Panc1 (cell line): ENCODE data around the gene CDRT4.

Source experiments
- POLR2AphosphoS5 ChIP-seq: IDR thresholded peaks from 2 replicates; pipeline ENCODE4 v1.6.1; 2012; ENCODE audit warnings: mild to moderate bottlenecking, low read depth, low read length, moderate library complexity
- TCF7L2 ChIP-seq: IDR thresholded peaks from 2 replicates; pipeline ENCODE4 v1.6.1; 2011; ENCODE audit warnings: mild to moderate bottlenecking, low read depth, low read length, inconsistent platforms
- TF ChIP-seq, protein P1 (sequence below): fragments of 450-650 bp; IDR thresholded peaks from 2 replicates; pipeline ENCODE4 v1.5.1; 2017; ENCODE audit warnings: mild to moderate bottlenecking

DNA sequence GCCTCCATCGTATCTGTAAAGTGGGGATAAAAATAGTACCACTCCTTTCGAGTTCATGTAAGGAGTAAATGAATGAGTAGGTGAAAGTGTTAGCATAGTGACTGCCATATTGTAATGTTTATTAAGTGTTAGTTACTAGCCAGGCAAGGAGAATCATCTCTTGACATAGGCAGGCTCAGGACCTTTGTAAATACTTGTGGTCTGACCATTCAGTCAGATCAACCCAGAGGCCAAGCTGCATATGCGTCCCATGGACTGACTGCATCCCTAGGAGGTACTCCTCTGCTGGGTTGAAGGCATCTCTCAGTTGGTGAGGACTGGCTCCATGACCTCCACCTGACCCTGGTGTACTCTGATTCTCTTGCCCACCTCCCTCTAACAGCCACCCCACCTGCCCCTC, 40.5 kb upstream of the CDRT4 start:
- TF ChIP-seq POLR2AphosphoS5 (no peak), TCF7L2 (no peak)
- TF ChIP-seq, protein P1, sequence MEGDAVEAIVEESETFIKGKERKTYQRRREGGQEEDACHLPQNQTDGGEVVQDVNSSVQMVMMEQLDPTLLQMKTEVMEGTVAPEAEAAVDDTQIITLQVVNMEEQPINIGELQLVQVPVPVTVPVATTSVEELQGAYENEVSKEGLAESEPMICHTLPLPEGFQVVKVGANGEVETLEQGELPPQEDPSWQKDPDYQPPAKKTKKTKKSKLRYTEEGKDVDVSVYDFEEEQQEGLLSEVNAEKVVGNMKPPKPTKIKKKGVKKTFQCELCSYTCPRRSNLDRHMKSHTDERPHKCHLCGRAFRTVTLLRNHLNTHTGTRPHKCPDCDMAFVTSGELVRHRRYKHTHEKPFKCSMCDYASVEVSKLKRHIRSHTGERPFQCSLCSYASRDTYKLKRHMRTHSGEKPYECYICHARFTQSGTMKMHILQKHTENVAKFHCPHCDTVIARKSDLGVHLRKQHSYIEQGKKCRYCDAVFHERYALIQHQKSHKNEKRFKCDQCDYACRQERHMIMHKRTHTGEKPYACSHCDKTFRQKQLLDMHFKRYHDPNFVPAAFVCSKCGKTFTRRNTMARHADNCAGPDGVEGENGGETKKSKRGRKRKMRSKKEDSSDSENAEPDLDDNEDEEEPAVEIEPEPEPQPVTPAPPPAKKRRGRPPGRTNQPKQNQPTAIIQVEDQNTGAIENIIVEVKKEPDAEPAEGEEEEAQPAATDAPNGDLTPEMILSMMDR = no peak
